Hepatocyte (in vitro differentiated cells): Measurements from ENCODE around the gene CAMKK2. TPM values are rescaled to one million over a fixed set of nuclear protein-coding genes. Genes with fewer than 3 reads are reported as not detected.

ENCODE experiments used
- DNase-seq: peaks from one replicate; pipeline ENCODE4 v3.0.0-alpha.2; 2016; ENCODE audit warnings: low spot score
- H2AFZ ChIP-seq: fragments of 200-600 bp; sonication (generic); 2 replicates; pipeline ENCODE4 v1.6.0; 2016; ENCODE audit warnings: antibody characterized with exemption, mild to moderate bottlenecking
- H3K27ac ChIP-seq: fragments of 200-600 bp; sonication (generic); 2 replicates; pipeline ENCODE4 v1.5.1; 2016; ENCODE audit warnings: mild to moderate bottlenecking
- H3K27me3 ChIP-seq: fragments of 200-600 bp; sonication (generic); 2 replicates; pipeline ENCODE4 v1.6.1; 2016
- H3K36me3 ChIP-seq: fragments of 200-600 bp; sonication (generic); replicated peaks from 2 replicates; pipeline ENCODE4 v1.5.1; 2016; ENCODE audit warnings: low read depth; ENCODE audit not compliant: insufficient read depth
- H3K4me1 ChIP-seq: fragments of 200-600 bp; sonication (generic); 2 replicates; pipeline ENCODE4 v1.5.1; 2016; ENCODE audit warnings: mild to moderate bottlenecking, moderate library complexity; ENCODE audit not compliant: insufficient read depth
- H3K4me2 ChIP-seq: fragments of 200-600 bp; sonication (generic); 2 replicates; pipeline ENCODE4 v1.6.0; 2016
- H3K4me3 ChIP-seq: fragments of 200-600 bp; sonication (generic); 2 replicates; pipeline ENCODE4 v1.5.1; 2016; ENCODE audit warnings: mild to moderate bottlenecking
- H3K79me2 ChIP-seq: fragments of 200-600 bp; sonication (generic); 2 replicates; pipeline ENCODE4 v1.6.0; 2017; ENCODE audit warnings: mild to moderate bottlenecking
- H3K9me2 ChIP-seq: fragments of 200-600 bp; sonication (generic); replicated peaks from 2 replicates; pipeline ENCODE4 v1.6.0; 2017; ENCODE audit warnings: mild to moderate bottlenecking; ENCODE audit not compliant: insufficient read depth
- H3K9me3 ChIP-seq: fragments of 200-600 bp; sonication (generic); 2 replicates; pipeline ENCODE4 v1.5.1; 2016; ENCODE audit warnings: low read depth, mild to moderate bottlenecking
- H4K20me1 ChIP-seq: fragments of 200-600 bp; sonication (generic); 2 replicates; pipeline ENCODE4 v1.6.0; 2016; ENCODE audit warnings: mild to moderate bottlenecking; ENCODE audit not compliant: insufficient read depth, poor library complexity, severe bottlenecking
- CTCF ChIP-seq: fragments of 200-600 bp; sonication (generic); IDR thresholded peaks from 2 replicates; pipeline ENCODE4 v1.5.1; 2016; ENCODE audit warnings: antibody characterized with exemption, mild to moderate bottlenecking; ENCODE audit not compliant: poor library complexity
- EZH2 ChIP-seq: fragments of 200-600 bp; sonication (generic); IDR thresholded peaks from 2 replicates; pipeline ENCODE4 v1.6.1; 2016; ENCODE audit warnings: antibody characterized with exemption, mild to moderate bottlenecking, borderline replicate concordance
- EZH2phosphoT487 ChIP-seq: fragments of 200-600 bp; sonication (generic); IDR thresholded peaks from one replicate; pipeline ENCODE4 v1.6.1; 2018; ENCODE audit warnings: antibody characterized with exemption, mild to moderate bottlenecking, low read depth, moderate library complexity; ENCODE audit not compliant: unreplicated experiment, severe bottlenecking
- WGBS: methylation state at CpG from one replicate; pipeline ENCODE4 v1.1.6; 2016; ENCODE audit warnings: low lambda C conversion rate; ENCODE audit errors: missing lambda C conversion rate; 5-methylcytosine and 5-hydroxymethylcytosine counted together
- polyA plus RNA-seq: library from polyadenylated mRNA; unstranded; fragments of >200 nt; fragmentation: Nextera tagmentation; extraction: Ambion mirVana; gene quantifications from 2 replicates; pipeline ENCODE4 v1.2.1, GENCODE V29; 2016
- total RNA-seq: library from RNA; depleted of rRNA; stranded (reverse); fragments of >200 nt; gene quantifications from 2 replicates; pipeline ENCODE4 v1.2.3, GENCODE V29; 2014

CAMKK2 gene
- total RNA-seq (20.2 and 21.5 TPM in 2 replicates), polyA plus RNA-seq (16.3 and 21.9 TPM in 2 replicates)

- Histone ChIP-seq H3K9me2 (no peaks in the 10 kb centered on the region), H3K4me2 (peak within 1 kb of the TSS; percentile 98), H3K27ac (peak within 1 kb of the TSS; percentile 92), H3K79me2 (peaks cover 38% of the 10 kb centered on the region), H3K36me3 (no peaks in the 10 kb centered on the region), H3K27me3 (no peaks in the 10 kb centered on the region), H3K4me3 (peak within 1 kb of the TSS; percentile 90), H3K9me3 (no peaks in the 10 kb centered on the region), H4K20me1 (peaks cover 17% of the 10 kb centered on the region), H2AFZ (peak within 1 kb of the TSS; percentile 95), H3K4me1 (peaks cover 18% of the 10 kb centered on the region)
- peak; percentile 17 for TF ChIP-seq CTCF
- TF ChIP-seq EZH2 = no peak
- under 1% methylated on average over 27 of the region's 104 CpGs for WGBS
- peak; percentile 94 for DNase-seq
Observed at GRCh38 chr12:121296618-121297434, at the start of gene CAMKK2. Gene CAMKK2, minus strand, starts transcription at chr12:121296709. Its CDS starts 22,183 bp downstream, at chr12:121274526.

GRCh38 chr12:121345151-121345815 is 48.8 kb upstream of the CAMKK2 start:
- Histone ChIP-seq H3K4me3 (no peak overlapping the region), H3K4me1 (no peaks in the 10 kb centered on the region), H3K9me3 (no peaks in the 10 kb centered on the region), H3K36me3 (no peaks in the 10 kb centered on the region), H3K4me2 (no peak overlapping the region), H2AFZ (no peak overlapping the region), H3K27ac (peak overlapping the region; percentile 42), H4K20me1 (no peaks in the 10 kb centered on the region), H3K27me3 (no peaks in the 10 kb centered on the region), H3K9me2 (no peaks in the 10 kb centered on the region), H3K79me2 (peaks cover 27% of the 10 kb centered on the region)
- WGBS = 87% methylated on average over 4 of the region's 4 CpGs
- DNase-seq = no peak
- no peak for TF ChIP-seq CTCF
- no peak for TF ChIP-seq EZH2phosphoT487
- no peak for TF ChIP-seq EZH2

- no peak for TF ChIP-seq CTCF
- TF ChIP-seq EZH2phosphoT487 = no peak
- no peak for TF ChIP-seq EZH2
- Histone ChIP-seq H3K79me2 (peaks cover 19% of the 10 kb centered on the region), H3K9me2 (no peaks in the 10 kb centered on the region), H3K9me3 (no peaks in the 10 kb centered on the region), H2AFZ (no peak overlapping the region), H4K20me1 (no peaks in the 10 kb centered on the region), H3K4me3 (no peak overlapping the region), H3K4me1 (no peaks in the 10 kb centered on the region), H3K4me2 (no peak overlapping the region), H3K36me3 (no peaks in the 10 kb centered on the region), H3K27me3 (no peaks in the 10 kb centered on the region), H3K27ac (peak overlapping the region; percentile 42)
- WGBS = 98% methylated on average over 3 of the region's 3 CpGs
- no peak for DNase-seq
Observed at GRCh38 chr12:121344506-121344905, 48.0 kb upstream of the CAMKK2 start.
